Sigmoid colon (tissue), 7 donors: ENCODE data around the gene SIRPA. TPM values are rescaled to one million over a fixed set of nuclear protein-coding genes. Genes with fewer than 3 reads are reported as not detected.

Experiments
- DNase-seq: peaks from one replicate; pipeline ENCODE4 v3.0.0-alpha.2; 2019
- H3K27ac ChIP-seq, 4 donors: fragments of 200-600 bp; sonication (generic); one replicate each; pipeline ENCODE4 v1.5.1; 2016 to 2019; ENCODE audit warnings: mild to moderate bottlenecking in 1 of 4
- H3K27me3 ChIP-seq, 3 donors: fragments of 200-600 bp; sonication (generic); one replicate each; pipeline ENCODE4 v1.5.1; 2019; ENCODE audit warnings: mild to moderate bottlenecking in 1 of 3
- H3K36me3 ChIP-seq, 4 donors: fragments of 200-600 bp; sonication (generic); one replicate each; pipeline ENCODE4 v1.5.1; 2016 to 2019
- H3K4me1 ChIP-seq, 4 donors: fragments of 200-600 bp; sonication (generic); one replicate each; pipeline ENCODE4 v1.5.1; 2017 to 2019
- H3K4me3 ChIP-seq, 4 donors: fragments of 200-600 bp; sonication (generic); one replicate each; pipeline ENCODE4 v1.5.1; 2017 to 2019; ENCODE audit warnings: mild to moderate bottlenecking in 2 of 4, moderate library complexity in 1 of 4
- H3K9me3 ChIP-seq, 4 donors: fragments of 200-600 bp in 3 of 4; sonication (generic) in 3 of 4; one replicate each; pipeline versions ENCODE4 v1.5.1 to v1.6.1; 2013 to 2019
- CTCF ChIP-seq, 4 experiments: fragments of 450-650 bp in 3 of 4; fragments of 200-600 bp in 1 of 4; IDR thresholded peaks; one replicate each; pipeline ENCODE4 v1.5.1; 2016 to 2019; ENCODE audit warnings: antibody characterized with exemption in 4 of 4, mild to moderate bottlenecking in 3 of 4, moderate library complexity in 2 of 4
- EP300 ChIP-seq, 4 donors: sonication (generic); formaldehyde crosslinking; IDR thresholded peaks; one replicate each; pipeline ENCODE4 v1.6.1; 2017; ENCODE audit warnings: antibody characterized with exemption in 4 of 4
- POLR2A ChIP-seq, 2 donors: fragments of 450-650 bp; IDR thresholded peaks; one replicate each; pipeline ENCODE4 v1.6.1; 2016; ENCODE audit warnings: antibody characterized with exemption in 2 of 2, mild to moderate bottlenecking in 2 of 2, moderate library complexity in 2 of 2
- POLR2AphosphoS5 ChIP-seq, 4 donors: sonication (generic); formaldehyde crosslinking; IDR thresholded peaks; one replicate each; pipeline ENCODE4 v1.6.1; 2017; ENCODE audit warnings: antibody characterized with exemption in 4 of 4
- WGBS, 2 donors: extraction: QIAGEN DNeasy Blood & Tissue Kit; methylation state at CpG; one replicate each; pipeline ENCODE4 v1.1.7; 2013; 5-methylcytosine and 5-hydroxymethylcytosine counted together
- intact Hi-C: fragments of 100-400 bp; cut with DNase I; formaldehyde crosslinking; loops from one replicate; pipeline ENCODE4 v1.15.1; 2023
- polyA plus RNA-seq, 3 donors: library from polyadenylated mRNA; stranded (reverse); fragments of 200-250 nt; gene quantifications; one replicate each; pipeline ENCODE4 v1.2.3, GENCODE V29; 2013
- total RNA-seq, 4 donors: library from RNA; depleted of rRNA; stranded (reverse); fragments of >200 nt; gene quantifications; one replicate each; pipeline ENCODE4 v1.1.0, GENCODE V29; 2016
- donor health status: healthy with polysubstance abuse.
- donor health status: Bipolar disorder and iron deficiency.
- donor health status: healthy.

The SIRPA gene
- total and polyA plus RNA-seq, 7 donors, result 8.4 to 25.5 (median 16.3) TPM

- peak; percentile 30 for DNase-seq
- Histone ChIP-seq H3K9me3 (no peaks in the 10 kb centered on the region), H3K4me3 (no peak overlapping the region), H3K27me3 (no peaks in the 10 kb centered on the region), H3K27ac (no peak overlapping the region), H3K36me3 (no peaks in the 10 kb centered on the region), H3K4me1 (peaks cover 0 to 9% (median 8%) of the 10 kb centered on the region in 4 donors)
- TF ChIP-seq POLR2AphosphoS5 (IDR thresholded peaks at IDR 0.05), result no peak
- TF ChIP-seq CTCF (IDR thresholded peaks at IDR 0.05), result no peak
- TF ChIP-seq POLR2A (IDR thresholded peaks at IDR 0.05), result no peak
- no peak for TF ChIP-seq EP300 (IDR thresholded peaks at IDR 0.05)
- WGBS, 2 donors, result 59 to 72% methylated on average over 14 of the region's 14 CpGs
- intact Hi-C loops, result loop anchor here (1.0 to 5.0 kb wide), 2 partner anchors 137 to 207 kb away; partner anchors contain the start of gene STK35
These were observed 69.6 kb downstream of the SIRPA start for GRCh38 chr20:1964659-1965405.

GRCh38 chr20:1965520-1966351 is 70.5 kb downstream of the SIRPA start:
- peak overlapping the region in 1 of 4 donors; percentile 9 for H3K4me3 ChIP-seq
- WGBS, 2 donors, result 5 to 6% methylated on average over 28 of the region's 28 CpGs

GRCh38 chr20:1968964-1969363 is 73.8 kb downstream of the SIRPA start:
- no peaks in the 10 kb centered on the region for H3K9me3 ChIP-seq
- TF ChIP-seq POLR2A (IDR thresholded peaks at IDR 0.05), result no peak
- no peak for TF ChIP-seq EP300 (IDR thresholded peaks at IDR 0.05)
- H3K4me1 ChIP-seq, result peaks cover 0 to 9% (median 8%) of the 10 kb centered on the region in 4 donors
- H3K36me3 ChIP-seq, result no peaks in the 10 kb centered on the region
- WGBS, 2 donors, result 76 to 86% methylated on average over 4 of the region's 4 CpGs
- H3K4me3 ChIP-seq, result no peak overlapping the region
- DNase-seq, result no peak
- intact Hi-C loops, result loop anchor here (5.0 kb wide), 1 partner anchor 133 kb away; the partner anchor contains the start of gene STK35
- no peak overlapping the region for H3K27ac ChIP-seq
- H3K27me3 ChIP-seq, result peaks cover 0 to 15% (median 0%) of the 10 kb centered on the region in 3 donors

More at GRCh38 chr20:1965520-1966351, 70.5 kb downstream of the SIRPA start:
- Histone ChIP-seq H3K36me3 (no peaks in the 10 kb centered on the region), H3K4me1 (peaks cover 0 to 9% (median 8%) of the 10 kb centered on the region in 4 donors), H3K9me3 (no peaks in the 10 kb centered on the region), H3K27me3 (peaks cover 0 to 2% (median 0%) of the 10 kb centered on the region in 3 donors), H3K27ac (no peak overlapping the region)
- peak; percentile 81 to 93 (median 92) for TF ChIP-seq CTCF (IDR thresholded peaks at IDR 0.05)
- no peak for TF ChIP-seq POLR2A (IDR thresholded peaks at IDR 0.05)
- peak; percentile 86 for DNase-seq
- intact Hi-C loops, result loop anchor here (1.0 to 5.0 kb wide), 2 partner anchors 137 to 207 kb away; partner anchors contain the start of gene STK35

- TF ChIP-seq EP300 (IDR thresholded peaks at IDR 0.05) (no peak), CTCF (IDR thresholded peaks at IDR 0.05) (no peak), POLR2AphosphoS5 (IDR thresholded peaks at IDR 0.05) (no peak), POLR2A (IDR thresholded peaks at IDR 0.05) (no peak)
- intact Hi-C loops, result no loop called here
- Histone ChIP-seq H3K9me3 (no peaks in the 10 kb centered on the region), H3K4me3 (no peak overlapping the region), H3K27ac (no peak overlapping the region), H3K4me1 (no peaks in the 10 kb centered on the region), H3K27me3 (peaks cover 0 to 15% (median 0%) of the 10 kb centered on the region in 3 donors), H3K36me3 (no peaks in the 10 kb centered on the region)
- DNase-seq, result no peak
- WGBS, 2 donors, result 81 to 85% methylated on average over 5 of the region's 5 CpGs
These were observed 76.8 kb downstream of the SIRPA start for GRCh38 chr20:1971893-1972586.
